Stimulated activated CD8-positive, alpha-beta memory T cell treated with anti-CD3 and anti-CD28 coated beads, Interleukin-4, amount 100 ng/mL, for 4 hours (primary cell): ENCODE results near the gene DMGDH.
"Not testable (repeated sequence)": the region's sequence is repeated elsewhere in the genome, so short reads cannot be mapped to it uniquely, and the experiment has no call there.

Experiments
- DNase-seq, 2 donors: peaks; one replicate each; pipeline ENCODE4 v3.0.0-alpha.2; 2020; ENCODE audit warnings: low read depth in 2 of 2, low spot score in 1 of 2

Gene DMGDH

GRCh38 chr5:79014631-79015030 lies 54.8 kb downstream of the DMGDH start:
- no peak for DNase-seq

- no peak for DNase-seq
Measured at GRCh38 chr5:79011869-79012268, 57.6 kb downstream of the DMGDH start.

- no peak for DNase-seq
Measured at GRCh38 chr5:79011219-79011836, 58.1 kb downstream of the DMGDH start.

- no peak for DNase-seq
Measured at GRCh38 chr5:79008362-79008761, 61.1 kb downstream of the DMGDH start.

GRCh38 chr5:79007872-79008271 lies 61.6 kb downstream of the DMGDH start:
- DNase-seq = no peak

- DNase-seq = no peak
Measured at GRCh38 chr5:79005936-79006631, 63.4 kb downstream of the DMGDH start.

GRCh38 chr5:79005151-79005550 lies 64.3 kb downstream of the DMGDH start:
- DNase-seq = no peak

- no peak for DNase-seq
Measured at GRCh38 chr5:79002374-79002773, 67.1 kb downstream of the DMGDH start.

GRCh38 chr5:79001471-79001870 lies 68.0 kb downstream of the DMGDH start:
- DNase-seq = no peak

- no peak for DNase-seq
Measured at GRCh38 chr5:78997090-78997489, 72.4 kb downstream of the DMGDH start.

- DNase-seq = no peak
Measured at GRCh38 chr5:78995521-78996007, 73.9 kb downstream of the DMGDH start.

- no peak for DNase-seq
Measured at GRCh38 chr5:78993165-78993564, 76.3 kb downstream of the DMGDH start.

- no peak for DNase-seq
Measured at GRCh38 chr5:78992146-78992545, 77.3 kb downstream of the DMGDH start.

GRCh38 chr5:78989080-78989479 lies 80.4 kb downstream of the DMGDH start:
- no peak for DNase-seq

GRCh38 chr5:78985725-78986223 lies 83.7 kb downstream of the DMGDH start:
- DNase-seq = peak; percentile 7 to 14

GRCh38 chr5:78985116-78985724 lies 84.3 kb downstream of the DMGDH start, which contains the start of gene ARSB:
Gene ARSB, minus strand, starts transcription at chr5:78985310. Its CDS starts 62 bp downstream, at chr5:78985248.
- DNase-seq = peak; percentile 8 to 28

- DNase-seq = peak; percentile 57 to 64
Measured at GRCh38 chr5:78984439-78985115, 84.9 kb downstream of the DMGDH start.

GRCh38 chr5:78983601-78984438 lies 85.7 kb downstream of the DMGDH start:
- DNase-seq = no peak

GRCh38 chr5:78983194-78983593 lies 86.3 kb downstream of the DMGDH start:
- not testable (repeated sequence) for DNase-seq

GRCh38 chr5:78979909-78980308 lies 89.6 kb downstream of the DMGDH start:
- no peak for DNase-seq
